NCI-H187 treated with DMSO at 0.1 percent for 48 hours (cell line): ENCODE results near the gene GNA14.
"Not testable (repeated sequence)": the region's sequence is repeated elsewhere in the genome, so short reads cannot be mapped to it uniquely, and the experiment has no call there.

Experiments
- DNase-seq: peaks from one replicate; lab custom pipeline; 2025; lab: John Stamatoyannopoulos, UW

Gene GNA14

GRCh38 chr9:77648234-77649108 lies at the start of gene GNA14:
Gene GNA14, minus strand, starts transcription at chr9:77648322. Its CDS starts 529 bp downstream, at chr9:77647793.
- DNase-seq = peak; percentile 3

- DNase-seq = no peak
Measured at GRCh38 chr9:77697238-77697984, 49.3 kb upstream of the GNA14 start.

- DNase-seq = not testable (repeated sequence)
Measured at GRCh38 chr9:77690723-77691122, 42.6 kb upstream of the GNA14 start.

GRCh38 chr9:77690119-77690518 lies 42.0 kb upstream of the GNA14 start:
- not testable (repeated sequence) for DNase-seq

GRCh38 chr9:77687737-77688136 lies 39.6 kb upstream of the GNA14 start:
- DNase-seq = not testable (repeated sequence)

GRCh38 chr9:77680581-77680980 lies 32.5 kb upstream of the GNA14 start:
- no peak for DNase-seq

- DNase-seq = no peak
Measured at GRCh38 chr9:77679661-77680368, 31.7 kb upstream of the GNA14 start.

- no peak for DNase-seq
Measured at GRCh38 chr9:77679088-77679487, 31.0 kb upstream of the GNA14 start.

- no peak for DNase-seq
Measured at GRCh38 chr9:77677957-77678535, 29.9 kb upstream of the GNA14 start.

- no peak for DNase-seq
Measured at GRCh38 chr9:77677397-77677796, 29.3 kb upstream of the GNA14 start.

- DNase-seq = no peak
Measured at GRCh38 chr9:77673941-77674791, 26.0 kb upstream of the GNA14 start.

GRCh38 chr9:77672183-77672582 lies 24.1 kb upstream of the GNA14 start:
- no peak for DNase-seq

- DNase-seq = no peak
Measured at GRCh38 chr9:77667151-77667550, 19.0 kb upstream of the GNA14 start.

- no peak for DNase-seq
Measured at GRCh38 chr9:77663754-77664153, 15.6 kb upstream of the GNA14 start.

GRCh38 chr9:77661566-77662085 lies 13.5 kb upstream of the GNA14 start:
- DNase-seq = no peak

GRCh38 chr9:77659926-77660325 lies 11.8 kb upstream of the GNA14 start:
- no peak for DNase-seq

GRCh38 chr9:77651203-77651602 lies 3.1 kb upstream of the GNA14 start:
- DNase-seq = no peak

GRCh38 chr9:77649109-77649812 lies 1.1 kb upstream of the GNA14 start:
- no peak for DNase-seq

GRCh38 chr9:77647267-77648233 lies 572 bp downstream of the GNA14 start:
- DNase-seq = no peak
